ENCODE results near the gene WNT2B.
"Not testable (repeated sequence)": the region's sequence is repeated elsewhere in the genome, so short reads cannot be mapped to it uniquely, and the experiment has no call there.

Gene WNT2B

GRCh38 chr1:112508278-112509004 lies at the start of gene WNT2B:
TSS of gene WNT2B (plus strand) at chr1:112508965. CDS start at chr1:112509263, 298 bp downstream.
- DNase-seq (ENCODE audit: low read depth): peak; percentile 23

- DNase-seq (ENCODE audit: low read depth): peak; percentile 30
These were observed 48.1 kb upstream of the WNT2B start for GRCh38 chr1:112460615-112461014.

DNA sequence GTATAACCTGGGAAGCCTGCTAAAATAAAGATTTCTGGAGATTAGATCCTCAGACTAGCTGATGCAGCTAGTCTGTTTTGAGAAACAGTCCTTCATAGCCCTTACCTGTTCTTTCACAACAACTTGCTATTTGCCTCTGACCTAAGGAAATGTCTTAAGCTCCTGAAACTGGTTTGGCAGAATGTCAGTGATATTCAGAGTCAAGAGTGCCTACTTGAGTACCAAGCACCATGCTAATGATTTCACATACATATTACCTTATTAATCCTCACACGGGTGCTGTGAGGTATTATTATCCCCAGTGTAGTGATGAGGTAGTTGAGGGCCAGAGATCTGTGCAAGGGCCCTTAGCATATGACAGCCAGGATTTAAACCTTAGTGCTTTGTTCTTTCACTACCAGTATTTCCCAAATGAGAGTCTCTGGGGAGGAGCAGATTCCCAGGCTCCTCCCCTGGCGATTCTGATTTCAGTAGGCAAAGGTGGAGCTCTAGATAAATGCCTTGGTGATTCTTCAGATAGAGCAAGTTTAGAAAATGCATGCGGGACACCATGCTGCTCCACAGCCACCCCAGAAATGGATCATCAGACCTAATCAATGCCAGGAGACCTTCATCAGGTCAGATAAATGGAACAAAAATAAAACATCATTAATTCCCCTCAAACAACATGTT lies 47.4 kb upstream of the WNT2B start:
- no peak for DNase-seq (ENCODE audit: low read depth)

- no peak for DNase-seq (ENCODE audit: low read depth)
These were observed 45.8 kb upstream of the WNT2B start for GRCh38 chr1:112462953-112463279.

DNA sequence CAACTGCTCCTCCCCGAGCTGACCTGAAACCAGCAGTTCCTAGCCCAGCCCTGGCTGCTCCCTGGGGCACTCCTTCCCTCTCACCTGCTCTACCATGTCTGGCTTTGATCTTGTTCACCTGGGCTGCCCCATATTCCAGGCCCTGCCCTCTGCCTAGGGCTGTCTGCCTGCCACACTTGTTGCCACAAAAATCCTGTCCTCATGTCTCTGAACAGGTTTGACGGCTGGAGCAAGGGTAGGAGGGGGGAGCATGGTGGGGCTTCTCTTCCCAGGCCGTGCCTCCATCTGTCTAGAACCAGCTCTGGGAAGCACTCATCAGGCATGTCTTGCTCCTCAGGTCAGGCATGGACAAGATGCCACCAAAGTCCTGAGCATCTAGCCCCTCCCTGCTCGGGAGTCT lies 44.3 kb upstream of the WNT2B start:
- DNase-seq (ENCODE audit: low read depth): no peak

DNA sequence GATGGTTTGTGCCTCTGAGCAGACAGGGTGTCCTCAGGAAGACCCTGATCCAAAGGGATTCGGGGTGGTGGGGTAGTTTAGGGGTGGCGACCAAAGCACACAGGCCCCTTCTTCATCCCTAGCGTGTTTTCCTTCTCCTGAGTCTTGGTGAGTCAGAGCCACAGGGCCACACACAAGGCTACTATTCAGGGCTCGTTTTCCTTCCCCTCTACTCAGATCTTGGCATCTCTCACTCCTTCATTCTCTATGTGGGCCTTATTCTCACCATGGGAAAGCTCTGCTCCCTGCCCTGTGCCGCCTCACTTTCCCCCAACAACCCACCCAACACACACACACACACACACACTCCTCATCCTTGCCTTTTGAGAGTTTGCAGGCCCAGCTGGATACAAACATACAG lies 43.6 kb upstream of the WNT2B start:
- peak; percentile 73 for DNase-seq (ENCODE audit: low read depth)

GRCh38 chr1:112466078-112466660 lies 42.6 kb upstream of the WNT2B start:
- peak; percentile 94 for DNase-seq (ENCODE audit: low read depth)

- not testable (repeated sequence) for DNase-seq (ENCODE audit: low read depth)
These were observed 38.4 kb upstream of the WNT2B start for GRCh38 chr1:112470324-112470723.

GRCh38 chr1:112470966-112471365 lies 37.8 kb upstream of the WNT2B start:
- no peak for DNase-seq (ENCODE audit: low read depth)

- no peak for DNase-seq (ENCODE audit: low read depth)
These were observed 36.6 kb upstream of the WNT2B start for GRCh38 chr1:112472142-112472541.

- no peak for DNase-seq (ENCODE audit: low read depth)
These were observed 31.2 kb upstream of the WNT2B start for GRCh38 chr1:112477550-112477949.

DNA sequence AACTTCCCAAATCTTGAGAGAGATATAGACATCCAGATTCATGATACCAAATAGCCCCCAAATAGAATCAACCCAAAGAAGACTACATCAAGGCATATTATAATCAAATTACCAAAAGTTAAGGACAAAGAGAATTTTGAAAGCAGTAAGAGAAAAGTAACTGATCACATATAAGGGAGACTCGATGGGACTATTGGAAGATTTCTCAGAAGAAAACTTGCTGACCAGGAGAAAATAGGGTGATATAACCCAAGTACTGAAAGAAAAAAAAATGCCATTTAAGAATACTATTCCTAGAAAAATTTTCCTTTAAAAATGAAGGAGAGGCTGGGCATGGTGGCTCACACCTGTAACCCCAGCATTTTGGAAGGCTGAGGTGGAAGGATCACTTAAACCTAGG lies 30.5 kb upstream of the WNT2B start:
- no peak for DNase-seq (ENCODE audit: low read depth)

- not testable (repeated sequence) for DNase-seq (ENCODE audit: low read depth)
These were observed 22.7 kb upstream of the WNT2B start for GRCh38 chr1:112486063-112486462.

- DNase-seq (ENCODE audit: low read depth): not testable (repeated sequence)
These were observed 21.1 kb upstream of the WNT2B start for GRCh38 chr1:112487686-112488085.

GRCh38 chr1:112488141-112488540 lies 20.6 kb upstream of the WNT2B start:
- DNase-seq (ENCODE audit: low read depth): no peak

GRCh38 chr1:112492076-112492475 lies 16.7 kb upstream of the WNT2B start:
- no peak for DNase-seq (ENCODE audit: low read depth)

DNA sequence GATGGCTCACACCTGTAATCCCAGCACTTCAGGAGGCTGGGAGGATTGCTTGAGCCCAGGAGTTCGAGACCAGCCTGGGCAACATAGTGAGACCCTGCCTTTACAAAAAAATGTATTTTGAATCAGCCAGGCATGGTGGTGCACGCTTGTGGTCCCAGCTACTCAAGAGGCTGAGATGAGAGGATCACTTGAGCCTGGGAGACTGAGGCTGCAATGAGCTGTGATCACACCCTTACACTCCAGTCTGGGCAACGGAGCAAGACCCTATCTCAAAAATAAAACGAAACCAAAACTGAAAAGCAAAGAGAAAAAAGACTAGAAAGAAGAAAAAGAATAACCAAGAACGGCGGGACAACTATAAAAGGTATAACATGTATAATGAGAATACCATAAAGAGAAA lies 15.4 kb upstream of the WNT2B start:
- no peak for DNase-seq (ENCODE audit: low read depth)

GRCh38 chr1:112496290-112496689 lies 12.5 kb upstream of the WNT2B start:
- no peak for DNase-seq (ENCODE audit: low read depth)

GRCh38 chr1:112501810-112502641 lies 6.7 kb upstream of the WNT2B start:
- DNase-seq (ENCODE audit: low read depth): peak; percentile 74

GRCh38 chr1:112502826-112503225 lies 5.9 kb upstream of the WNT2B start:
- DNase-seq (ENCODE audit: low read depth): peak; percentile 52

- no peak for DNase-seq (ENCODE audit: low read depth)
These were observed 4.6 kb upstream of the WNT2B start for GRCh38 chr1:112504001-112504660.
